ENCODE measurements around the gene TSC1. TPM values are rescaled to one million over a fixed set of nuclear protein-coding genes. Genes with fewer than 3 reads are reported as not detected.

The TSC1 gene
- total and polyA plus RNA-seq, 2 donors from 2014 or later, result 13.1 to 45.4 TPM

DNA sequence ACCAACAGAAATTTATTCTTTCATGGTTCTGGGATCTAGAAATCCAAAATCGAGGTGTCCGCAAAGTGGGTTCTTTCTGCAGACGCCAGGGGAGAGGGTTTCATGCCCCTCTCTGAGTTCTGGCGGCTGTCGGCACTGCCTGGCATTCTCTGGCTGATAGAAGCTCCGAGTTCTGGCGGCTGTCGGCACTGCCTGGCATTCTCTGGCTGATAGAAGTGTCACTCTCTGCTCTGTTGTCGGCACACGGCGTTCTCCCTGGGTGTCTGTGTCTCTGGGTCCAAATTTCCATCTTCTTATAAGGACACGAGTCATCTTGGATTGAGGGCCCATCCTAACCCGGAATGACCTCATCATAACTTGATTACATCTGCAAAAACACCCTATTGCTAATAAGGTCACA, 41.7 kb upstream of the TSC1 start:
- FAIRE-seq (no peak), DNase-seq (no peak)
- Histone ChIP-seq H3K9ac (ENCODE audit: low read length in 3 of 3) (no peak overlapping the region), H3K36me3 (ENCODE audit: control insufficient read depth in 2 of 3, insufficient read depth in 3 of 3, low read length in 3 of 3) (no peaks in the 10 kb centered on the region), H3K4me3 (ENCODE audit: low read length in 3 of 3) (no peak overlapping the region), H3K9me3 (ENCODE audit: control insufficient read depth in 2 of 3, insufficient read depth in 1 of 3, low read length in 3 of 3) (no peaks in the 10 kb centered on the region), H3K27me3 (ENCODE audit: control insufficient read depth, insufficient read depth, low read length) (no peaks in the 10 kb centered on the region), H3K27ac (ENCODE audit: low read depth in 2 of 2, low read length in 2 of 2) (no peak overlapping the region), H3K4me1 (ENCODE audit: control insufficient read depth in 2 of 3, insufficient read depth in 2 of 3, low read depth in 1 of 3, low read length in 3 of 3) (no peaks in the 10 kb centered on the region)
- TF ChIP-seq, protein P1, sequence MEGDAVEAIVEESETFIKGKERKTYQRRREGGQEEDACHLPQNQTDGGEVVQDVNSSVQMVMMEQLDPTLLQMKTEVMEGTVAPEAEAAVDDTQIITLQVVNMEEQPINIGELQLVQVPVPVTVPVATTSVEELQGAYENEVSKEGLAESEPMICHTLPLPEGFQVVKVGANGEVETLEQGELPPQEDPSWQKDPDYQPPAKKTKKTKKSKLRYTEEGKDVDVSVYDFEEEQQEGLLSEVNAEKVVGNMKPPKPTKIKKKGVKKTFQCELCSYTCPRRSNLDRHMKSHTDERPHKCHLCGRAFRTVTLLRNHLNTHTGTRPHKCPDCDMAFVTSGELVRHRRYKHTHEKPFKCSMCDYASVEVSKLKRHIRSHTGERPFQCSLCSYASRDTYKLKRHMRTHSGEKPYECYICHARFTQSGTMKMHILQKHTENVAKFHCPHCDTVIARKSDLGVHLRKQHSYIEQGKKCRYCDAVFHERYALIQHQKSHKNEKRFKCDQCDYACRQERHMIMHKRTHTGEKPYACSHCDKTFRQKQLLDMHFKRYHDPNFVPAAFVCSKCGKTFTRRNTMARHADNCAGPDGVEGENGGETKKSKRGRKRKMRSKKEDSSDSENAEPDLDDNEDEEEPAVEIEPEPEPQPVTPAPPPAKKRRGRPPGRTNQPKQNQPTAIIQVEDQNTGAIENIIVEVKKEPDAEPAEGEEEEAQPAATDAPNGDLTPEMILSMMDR (IDR thresholded peaks at IDR 0.05; ENCODE audit: borderline replicate concordance, extremely low read depth, insufficient read depth), result no peak
- intact Hi-C loops (cut with DNase I), result no loop called here

DNA sequence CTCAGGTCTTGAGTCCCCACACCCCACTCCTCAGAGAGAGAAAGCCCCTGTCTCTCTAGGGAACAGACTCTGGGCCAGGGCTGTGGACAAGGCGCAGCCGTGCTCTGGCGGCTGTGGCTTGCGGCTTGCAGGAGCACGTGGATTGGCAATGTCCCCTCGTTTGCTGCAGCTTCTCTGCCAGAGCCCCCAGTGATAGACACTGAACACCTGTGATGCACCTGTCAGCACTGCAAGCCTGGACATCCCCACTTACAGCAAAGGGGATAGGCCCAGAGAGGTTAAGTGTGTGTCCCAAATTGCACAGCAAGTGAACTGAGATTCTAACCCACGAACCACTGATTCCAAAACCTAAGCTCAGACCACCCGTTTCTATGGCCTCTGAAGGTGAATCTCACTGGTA, 41.1 kb upstream of the TSC1 start:
- H3K4me3 ChIP-seq (ENCODE audit: low read length in 3 of 3), result no peak overlapping the region
- intact Hi-C loops (cut with DNase I), result no loop called here
- H3K4me1 ChIP-seq (ENCODE audit: control insufficient read depth in 2 of 3, insufficient read depth in 2 of 3, low read depth in 1 of 3, low read length in 3 of 3), result no peaks in the 10 kb centered on the region
- TF ChIP-seq, protein P1 (IDR thresholded peaks at IDR 0.05; ENCODE audit: borderline replicate concordance, extremely low read depth, insufficient read depth), result no peak
- no peaks in the 10 kb centered on the region for H3K27me3 ChIP-seq (ENCODE audit: control insufficient read depth, insufficient read depth, low read length)
- DNase-seq (no peak), FAIRE-seq (no peak)
- H3K27ac ChIP-seq (ENCODE audit: low read depth in 2 of 2, low read length in 2 of 2), result no peak overlapping the region
- H3K36me3 ChIP-seq (ENCODE audit: control insufficient read depth in 2 of 3, insufficient read depth in 3 of 3, low read length in 3 of 3), result no peaks in the 10 kb centered on the region
- no peaks in the 10 kb centered on the region for H3K9me3 ChIP-seq (ENCODE audit: control insufficient read depth in 2 of 3, insufficient read depth in 1 of 3, low read length in 3 of 3)
- H3K9ac ChIP-seq (ENCODE audit: low read length in 3 of 3), result no peak overlapping the region

DNA sequence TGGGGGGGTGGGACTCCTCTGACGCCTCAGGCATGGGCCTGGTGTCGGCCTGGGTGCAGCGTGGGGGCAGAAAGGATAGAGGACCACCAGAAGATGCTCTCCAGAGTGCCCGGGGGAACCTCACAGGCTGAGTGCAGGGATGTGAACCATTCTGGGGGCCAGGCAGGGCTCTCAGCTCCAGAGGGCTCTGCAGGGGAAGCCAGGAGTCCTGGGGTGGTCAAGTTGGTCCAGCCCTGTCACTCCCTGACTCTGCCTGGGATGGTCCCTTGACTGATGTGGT, 40.6 kb upstream of the TSC1 start:
- TF ChIP-seq, protein P1 (IDR thresholded peaks at IDR 0.05; ENCODE audit: borderline replicate concordance, extremely low read depth, insufficient read depth), result no peak
- no peak for FAIRE-seq
- no peaks in the 10 kb centered on the region for H3K9me3 ChIP-seq (ENCODE audit: control insufficient read depth in 2 of 3, insufficient read depth in 1 of 3, low read length in 3 of 3)
- no peaks in the 10 kb centered on the region for H3K36me3 ChIP-seq (ENCODE audit: control insufficient read depth in 2 of 3, insufficient read depth in 3 of 3, low read length in 3 of 3)
- intact Hi-C loops (cut with DNase I), result no loop called here
- no peaks in the 10 kb centered on the region for H3K27me3 ChIP-seq (ENCODE audit: control insufficient read depth, insufficient read depth, low read length)
- H3K4me1 ChIP-seq (ENCODE audit: control insufficient read depth in 2 of 3, insufficient read depth in 2 of 3, low read depth in 1 of 3, low read length in 3 of 3), result no peaks in the 10 kb centered on the region
- no peak overlapping the region for H3K4me3 ChIP-seq (ENCODE audit: low read length in 3 of 3)
- no peak overlapping the region for H3K27ac ChIP-seq (ENCODE audit: low read depth in 2 of 2, low read length in 2 of 2)
- H3K9ac ChIP-seq (ENCODE audit: low read length in 3 of 3), result no peak overlapping the region
- no peak for DNase-seq
